ENCODE results near the gene GABBR2. TPM values are rescaled to one million over a fixed set of nuclear protein-coding genes. Genes with fewer than 3 reads are reported as not detected.

The GABBR2 gene
- total and polyA plus RNA-seq, 2 donors: 0.04 to 0.53 TPM

DNA sequence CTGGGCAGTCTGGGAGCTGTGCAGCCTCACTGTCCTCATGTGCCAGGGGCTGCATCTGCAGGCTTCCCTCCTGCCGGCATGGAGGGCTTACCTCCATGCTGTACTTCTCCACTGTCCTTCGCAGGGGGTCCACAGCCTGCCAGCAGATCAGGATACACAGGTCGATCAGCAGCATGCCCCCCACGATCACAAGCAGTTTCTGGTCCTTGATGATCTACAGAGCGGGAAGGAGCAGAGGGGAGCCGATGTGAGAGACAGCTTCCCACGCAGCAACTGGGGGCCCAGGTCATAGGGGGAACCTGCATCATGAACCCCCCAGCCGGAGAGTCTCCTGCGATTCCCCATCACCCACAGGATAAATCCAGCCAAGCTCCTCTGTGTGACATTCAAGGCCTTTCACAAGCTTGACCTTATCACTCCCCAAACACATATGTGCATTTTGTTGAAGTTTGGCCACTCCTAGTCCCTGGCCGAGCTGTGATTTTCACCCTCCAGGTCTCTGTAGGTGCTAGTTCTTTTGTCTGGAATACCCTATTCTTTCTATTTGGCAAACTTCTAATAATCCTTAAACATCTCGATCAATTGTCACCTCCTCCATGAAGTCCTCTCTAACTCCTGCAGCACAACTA, 346.0 kb downstream of the GABBR2 start:
- no peak overlapping the region for H3K4me3 ChIP-seq (ENCODE audit: low read depth, low read length)
- 87% methylated on average over 11 of the region's 11 CpGs for WGBS
- no peaks in the 10 kb centered on the region for H3K36me3 ChIP-seq (ENCODE audit: insufficient read depth)
- no peak overlapping the region for H3K27ac ChIP-seq (ENCODE audit: low read depth)
- H3K4me1 ChIP-seq (ENCODE audit: insufficient read depth): no peaks in the 10 kb centered on the region
- no peak for DNase-seq (ENCODE audit: extremely low spot score)

- no peaks in the 10 kb centered on the region for H3K4me1 ChIP-seq (ENCODE audit: insufficient read depth)
- no peak overlapping the region for H3K27ac ChIP-seq (ENCODE audit: low read depth)
- DNase-seq (ENCODE audit: extremely low spot score): no peak
- 67% methylated on average over 3 of the region's 3 CpGs for WGBS
- no peaks in the 10 kb centered on the region for H3K36me3 ChIP-seq (ENCODE audit: insufficient read depth)
- no peak overlapping the region for H3K4me3 ChIP-seq (ENCODE audit: low read depth, low read length)
Measured at GRCh38 chr9:98361645-98362044, 347.1 kb downstream of the GABBR2 start.

- H3K27ac ChIP-seq (ENCODE audit: low read depth): no peak overlapping the region
- no peaks in the 10 kb centered on the region for H3K4me1 ChIP-seq (ENCODE audit: insufficient read depth)
- no peaks in the 10 kb centered on the region for H3K36me3 ChIP-seq (ENCODE audit: insufficient read depth)
- no peak for DNase-seq (ENCODE audit: extremely low spot score)
- no peak overlapping the region for H3K4me3 ChIP-seq (ENCODE audit: low read depth, low read length)
- WGBS: 32% methylated on average over 2 of the region's 2 CpGs
Measured at GRCh38 chr9:98360176-98360708, 348.5 kb downstream of the GABBR2 start.

DNA sequence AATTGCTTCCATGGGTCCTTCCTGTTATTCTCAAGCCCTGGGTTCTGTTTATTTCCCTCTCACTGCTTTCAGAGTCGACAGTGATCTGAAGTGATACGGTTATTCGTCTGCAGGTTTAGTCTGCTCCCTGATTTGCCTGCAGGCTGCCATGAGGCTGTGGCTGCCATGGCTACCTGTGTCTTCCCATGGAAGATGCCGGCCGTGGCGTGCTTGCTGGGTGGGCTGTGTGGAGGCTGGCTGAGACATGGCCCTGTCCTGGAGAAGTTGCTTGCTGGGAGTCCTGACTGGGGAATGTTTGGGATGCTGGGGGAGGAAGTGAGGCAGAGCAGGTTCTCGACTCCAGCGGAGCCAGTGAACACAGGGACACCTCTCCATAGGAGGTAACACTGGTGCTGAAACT, 349.2 kb downstream of the GABBR2 start:
- Histone ChIP-seq H3K4me3 (ENCODE audit: low read depth, low read length) (no peak overlapping the region), H3K4me1 (ENCODE audit: insufficient read depth) (no peaks in the 10 kb centered on the region), H3K27ac (ENCODE audit: low read depth) (no peak overlapping the region), H3K36me3 (ENCODE audit: insufficient read depth) (no peaks in the 10 kb centered on the region)
- 79% methylated on average over 8 of the region's 8 CpGs for WGBS
- no peak for DNase-seq (ENCODE audit: extremely low spot score)

GRCh38 chr9:98357921-98358535, 350.7 kb downstream of the GABBR2 start:
- 83% methylated on average over 6 of the region's 6 CpGs for WGBS
- Histone ChIP-seq H3K36me3 (ENCODE audit: insufficient read depth) (no peaks in the 10 kb centered on the region), H3K27ac (ENCODE audit: low read depth) (no peak overlapping the region), H3K4me3 (ENCODE audit: low read depth, low read length) (no peak overlapping the region), H3K4me1 (ENCODE audit: insufficient read depth) (no peaks in the 10 kb centered on the region)
- no peak for DNase-seq (ENCODE audit: extremely low spot score)

- no peaks in the 10 kb centered on the region for H3K4me1 ChIP-seq (ENCODE audit: insufficient read depth)
- no peak overlapping the region for H3K4me3 ChIP-seq (ENCODE audit: low read depth, low read length)
- H3K27ac ChIP-seq (ENCODE audit: low read depth): no peak overlapping the region
- H3K36me3 ChIP-seq (ENCODE audit: insufficient read depth): no peaks in the 10 kb centered on the region
- no peak for DNase-seq (ENCODE audit: extremely low spot score)
- 70% methylated on average over 8 of the region's 8 CpGs for whole genome bisulfite sequencing
Measured at GRCh38 chr9:98356953-98357690, 351.6 kb downstream of the GABBR2 start.

DNA sequence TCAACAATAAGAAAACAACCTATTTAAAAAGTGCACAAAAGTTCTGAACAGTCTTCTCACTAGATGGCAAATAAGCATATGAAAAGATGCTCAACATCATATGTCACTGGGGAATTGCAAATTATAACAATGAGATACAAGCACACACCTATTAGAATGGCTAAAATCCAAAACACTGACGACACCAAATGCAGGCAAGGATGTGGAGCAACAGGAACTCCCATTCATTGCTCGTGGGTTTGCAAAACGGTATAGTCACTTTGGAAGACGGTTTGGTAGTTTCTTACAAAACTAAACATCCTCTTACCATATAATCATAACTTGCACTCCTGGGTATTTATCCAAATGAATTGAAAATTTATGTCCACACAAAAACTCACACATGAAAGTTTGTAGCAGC, 352.4 kb downstream of the GABBR2 start:
- WGBS: 84% methylated on average over 4 of the region's 4 CpGs
- DNase-seq (ENCODE audit: extremely low spot score): no peak
- H3K4me3 ChIP-seq (ENCODE audit: low read depth, low read length): no peak overlapping the region
- no peaks in the 10 kb centered on the region for H3K36me3 ChIP-seq (ENCODE audit: insufficient read depth)
- no peak overlapping the region for H3K27ac ChIP-seq (ENCODE audit: low read depth)
- no peaks in the 10 kb centered on the region for H3K4me1 ChIP-seq (ENCODE audit: insufficient read depth)

DNA sequence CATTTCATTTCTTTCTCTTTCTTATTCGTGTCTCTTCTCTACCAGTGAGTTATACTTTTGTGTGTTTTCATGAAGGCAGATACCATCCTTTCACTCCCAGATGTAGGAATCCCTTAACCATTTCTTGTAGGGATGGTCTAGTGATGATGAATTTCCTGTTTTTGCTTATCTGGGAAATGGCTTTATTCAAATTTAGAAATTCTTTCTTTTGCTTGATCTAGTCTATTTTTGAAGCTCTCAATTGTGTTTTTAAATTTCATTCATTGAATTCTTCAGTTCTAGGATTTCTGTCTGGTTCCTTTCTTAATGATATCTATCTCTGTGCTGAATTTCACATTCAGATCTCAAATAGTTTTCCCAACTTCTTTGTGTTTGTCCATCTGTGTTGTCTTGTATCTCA, 357.4 kb downstream of the GABBR2 start:
- Histone ChIP-seq H3K4me1 (ENCODE audit: insufficient read depth) (no peaks in the 10 kb centered on the region), H3K4me3 (ENCODE audit: low read depth, low read length) (no peak overlapping the region), H3K36me3 (ENCODE audit: insufficient read depth) (no peaks in the 10 kb centered on the region), H3K27ac (ENCODE audit: low read depth) (no peak overlapping the region)
- DNase-seq (ENCODE audit: extremely low spot score): no peak
- WGBS: 1% methylated on average over 1 of the region's 1 CpG

DNA sequence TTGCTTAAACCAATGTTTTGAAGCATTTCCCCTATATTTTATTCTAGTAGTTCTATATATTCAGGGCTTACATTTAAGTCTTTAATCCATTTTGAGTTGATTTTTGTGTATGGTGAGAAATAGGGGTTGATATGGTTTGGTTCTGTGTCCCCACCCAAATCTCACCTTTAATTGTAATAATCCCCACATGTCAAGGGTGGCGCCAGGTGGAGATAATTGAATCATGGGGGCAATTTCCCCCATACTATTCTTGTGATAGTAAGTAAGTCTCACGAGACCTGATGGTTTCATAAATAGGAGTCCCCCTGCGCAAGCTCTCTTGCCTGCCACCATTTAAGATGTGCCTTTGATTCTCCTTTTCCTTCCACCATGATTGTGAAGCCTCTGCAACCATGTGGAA, 361.1 kb downstream of the GABBR2 start:
- WGBS: 90% methylated on average over 3 of the region's 3 CpGs
- H3K27ac ChIP-seq (ENCODE audit: low read depth): no peak overlapping the region
- H3K36me3 ChIP-seq (ENCODE audit: insufficient read depth): no peaks in the 10 kb centered on the region
- no peaks in the 10 kb centered on the region for H3K4me1 ChIP-seq (ENCODE audit: insufficient read depth)
- no peak overlapping the region for H3K4me3 ChIP-seq (ENCODE audit: low read depth, low read length)
- no peak for DNase-seq (ENCODE audit: extremely low spot score)

DNA sequence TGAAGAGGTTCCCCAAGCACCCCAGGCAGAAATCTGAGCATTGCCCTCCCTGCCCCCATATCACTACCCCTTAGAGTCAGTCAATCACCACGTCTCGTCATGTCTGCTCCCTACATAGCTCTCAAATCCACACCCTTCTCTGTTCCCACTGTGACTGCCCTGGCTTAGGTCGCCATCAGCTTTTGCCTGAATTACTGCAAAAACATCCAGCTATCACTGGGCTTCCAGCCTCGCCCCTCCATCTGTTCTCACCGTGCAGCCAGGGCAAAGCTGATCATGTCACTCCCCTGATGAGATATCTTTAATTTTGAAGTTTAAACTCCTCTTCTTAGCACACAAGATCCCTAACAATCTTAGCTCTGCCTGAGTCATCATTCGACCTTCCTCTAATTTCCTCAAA, 363.7 kb downstream of the GABBR2 start:
- no peak for DNase-seq (ENCODE audit: extremely low spot score)
- no peak overlapping the region for H3K4me3 ChIP-seq (ENCODE audit: low read depth, low read length)

GRCh38 chr9:98344581-98344980, 364.2 kb downstream of the GABBR2 start:
- H3K4me3 ChIP-seq (ENCODE audit: low read depth, low read length): no peak overlapping the region
- H3K36me3 ChIP-seq (ENCODE audit: insufficient read depth): no peaks in the 10 kb centered on the region
- no peaks in the 10 kb centered on the region for H3K4me1 ChIP-seq (ENCODE audit: insufficient read depth)
- H3K27ac ChIP-seq (ENCODE audit: low read depth): no peak overlapping the region
- 74% methylated on average over 4 of the region's 4 CpGs for whole genome bisulfite sequencing
- DNase-seq (ENCODE audit: extremely low spot score): no peak

More for the DNA sequence above, 363.7 kb downstream of the GABBR2 start:
- H3K4me1 ChIP-seq (ENCODE audit: insufficient read depth): no peaks in the 10 kb centered on the region
- no peak overlapping the region for H3K27ac ChIP-seq (ENCODE audit: low read depth)
- WGBS: 57% methylated on average over 6 of the region's 6 CpGs
- no peaks in the 10 kb centered on the region for H3K36me3 ChIP-seq (ENCODE audit: insufficient read depth)

DNA sequence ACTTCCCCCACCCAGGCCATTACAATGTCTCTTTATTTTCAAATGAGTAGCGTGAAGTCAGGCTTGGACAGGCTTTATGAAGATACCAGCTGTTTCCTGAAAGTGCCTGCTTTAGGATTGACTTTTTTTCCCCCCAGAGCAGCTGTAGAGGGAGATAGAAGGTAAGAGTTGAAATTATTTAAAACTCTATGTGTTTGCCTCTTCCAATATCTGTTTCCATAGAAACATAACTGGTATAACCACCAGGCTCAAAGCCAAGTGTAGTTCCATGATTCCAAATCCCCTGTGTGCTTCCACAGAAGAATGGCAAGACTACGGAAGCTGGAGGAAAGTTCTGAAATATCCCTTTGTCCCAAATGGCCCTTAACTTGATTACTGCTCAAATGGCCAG, 365.9 kb downstream of the GABBR2 start:
- Histone ChIP-seq H3K27ac (ENCODE audit: low read depth) (no peak overlapping the region), H3K4me1 (ENCODE audit: insufficient read depth) (no peaks in the 10 kb centered on the region), H3K36me3 (ENCODE audit: insufficient read depth) (no peaks in the 10 kb centered on the region), H3K4me3 (ENCODE audit: low read depth, low read length) (no peak overlapping the region)
- no peak for DNase-seq (ENCODE audit: extremely low spot score)
- WGBS: 41% methylated on average over 2 of the region's 2 CpGs

DNA sequence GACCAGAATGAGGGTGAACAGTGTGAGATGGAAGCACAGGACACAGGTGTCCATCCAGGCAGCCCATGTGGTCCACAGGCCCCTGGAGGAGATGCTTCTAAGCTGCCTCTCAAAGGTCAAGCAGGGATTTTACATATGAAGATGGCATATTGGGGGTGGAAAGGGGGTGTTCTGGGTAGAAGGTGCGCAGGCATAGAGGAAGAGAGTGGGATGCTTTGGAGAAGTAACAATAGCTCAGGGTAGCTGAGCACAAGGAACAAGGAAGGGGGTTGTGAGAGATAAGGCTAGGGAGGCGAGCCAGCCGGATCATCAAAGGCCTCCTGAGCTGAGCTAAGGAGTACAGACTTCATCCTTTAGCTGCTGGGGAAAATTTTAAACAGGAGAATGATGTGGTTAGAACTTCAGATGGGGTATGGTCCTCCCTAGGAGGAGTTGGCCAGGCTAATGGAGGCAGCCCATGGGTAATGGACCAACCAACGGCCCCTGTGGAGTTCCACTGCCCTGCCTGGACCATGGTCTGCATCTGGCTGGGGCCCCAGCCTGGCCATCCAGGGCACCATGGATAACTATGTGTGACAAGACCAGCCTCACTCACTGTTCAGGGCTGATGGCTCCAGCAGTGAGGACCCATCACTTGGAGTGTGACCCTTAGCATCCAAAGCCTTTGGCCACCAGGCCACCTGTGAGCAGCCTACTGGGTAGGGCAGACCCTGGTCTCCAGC, 366.5 kb downstream of the GABBR2 start:
- Histone ChIP-seq H3K27ac (ENCODE audit: low read depth) (no peak overlapping the region), H3K36me3 (ENCODE audit: insufficient read depth) (no peaks in the 10 kb centered on the region), H3K4me1 (ENCODE audit: insufficient read depth) (no peaks in the 10 kb centered on the region), H3K4me3 (ENCODE audit: low read depth, low read length) (no peak overlapping the region)
- WGBS: 84% methylated on average over 4 of the region's 4 CpGs
- no peak for DNase-seq (ENCODE audit: extremely low spot score)

All from urinary bladder (tissue), 4 donors.